ENCODE measurements around the gene SIM1.

The SIM1 gene

GRCh38 chr6:100347901-100348550 lies 116.7 kb downstream of the SIM1 start:
- no peak for DNase-seq

- no peak for DNase-seq
These were observed 117.9 kb downstream of the SIM1 start for GRCh38 chr6:100346828-100347227.

- DNase-seq, result no peak
These were observed 118.5 kb downstream of the SIM1 start for GRCh38 chr6:100346203-100346602.

DNA sequence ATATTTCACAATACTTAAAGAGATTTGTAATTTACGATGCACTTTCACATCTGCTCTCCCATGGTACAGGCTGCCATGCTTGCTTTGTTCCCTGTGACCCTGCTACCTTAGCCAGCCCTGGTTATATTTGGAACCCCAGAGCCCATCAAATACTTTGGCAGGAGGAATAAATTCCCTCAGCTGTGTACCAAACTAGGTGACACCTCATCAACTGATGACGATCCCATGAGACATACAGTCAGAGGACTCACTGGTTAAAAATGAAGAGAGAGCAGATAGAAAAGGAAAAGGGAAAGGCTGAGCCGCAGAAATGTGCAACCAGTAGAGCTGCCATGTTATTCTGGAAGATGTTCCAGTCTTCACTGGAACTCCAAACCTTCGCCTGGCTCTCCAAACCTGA lies 120.0 kb downstream of the SIM1 start:
- DNase-seq, result no peak

DNA sequence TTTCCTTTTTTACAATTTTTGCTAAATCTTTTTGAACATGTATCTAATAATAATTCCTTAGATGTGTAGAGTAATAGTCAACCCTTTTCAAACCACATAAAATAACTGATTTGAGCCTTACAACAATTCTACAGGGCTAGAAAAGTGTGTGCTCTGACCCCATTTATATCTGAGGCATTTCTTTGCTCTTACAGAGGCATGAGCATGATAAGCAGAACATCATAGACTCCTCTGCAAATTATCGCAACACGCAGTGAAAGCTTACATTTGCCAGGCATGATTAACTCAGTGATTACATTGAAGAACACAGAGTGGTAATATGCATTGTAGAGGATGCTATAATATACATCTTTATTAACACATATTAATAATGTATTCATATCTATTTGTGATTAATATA lies 120.4 kb downstream of the SIM1 start:
- no peak for DNase-seq

DNA sequence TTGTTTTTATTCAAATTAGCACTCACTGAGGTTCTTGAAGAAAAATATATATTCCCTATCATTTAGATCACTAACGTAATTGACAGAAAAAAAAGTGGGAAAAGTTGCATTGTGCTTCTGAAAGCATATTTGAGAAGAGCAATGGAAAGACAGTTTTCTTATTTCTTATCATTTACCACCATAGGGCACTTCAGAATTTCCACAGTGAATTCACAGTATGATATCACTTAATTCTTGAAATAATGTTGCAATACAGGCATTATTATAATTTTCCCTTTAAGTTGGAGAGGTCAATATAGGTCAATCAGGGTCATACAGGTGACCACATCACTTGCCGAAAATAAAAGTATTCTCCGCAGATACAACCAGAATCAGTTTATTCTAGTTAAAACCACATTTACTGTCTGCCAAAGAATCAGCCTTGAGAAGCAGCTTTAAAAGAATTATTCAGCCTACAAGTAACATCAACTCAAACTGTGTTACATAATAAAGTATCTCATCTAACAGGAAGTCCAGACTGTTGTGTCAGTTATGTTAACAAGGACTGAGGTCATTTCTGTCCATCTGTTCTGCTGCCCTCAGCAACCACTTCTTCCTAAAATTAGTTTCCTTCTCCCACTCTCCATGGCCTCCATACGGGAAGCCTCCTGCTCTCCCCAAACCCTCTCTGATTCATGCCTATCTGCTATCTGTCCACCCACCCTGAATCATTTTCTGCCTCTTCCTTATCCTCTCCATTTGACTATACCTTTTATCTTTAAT lies 121.2 kb downstream of the SIM1 start:
- no peak for DNase-seq

DNA sequence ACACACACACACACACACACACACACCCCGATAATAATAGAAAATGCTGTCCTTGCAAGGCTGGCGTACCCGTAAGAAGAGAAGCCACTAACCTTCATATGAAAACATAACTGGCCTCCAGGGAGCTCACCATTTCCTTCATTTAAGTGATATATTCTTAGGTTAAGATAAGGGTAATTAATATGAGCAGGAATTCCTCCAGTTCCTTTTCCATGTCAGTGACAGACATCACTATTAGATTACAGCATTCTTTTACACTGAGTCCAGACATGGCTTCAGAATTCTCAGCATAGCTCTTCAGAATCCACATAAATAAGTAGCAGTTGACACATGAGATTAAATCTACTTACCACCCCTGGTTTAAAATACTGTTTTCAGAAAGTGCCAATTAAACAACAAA lies 121.9 kb downstream of the SIM1 start:
- no peak for DNase-seq

- no peak for DNase-seq
These were observed 125.0 kb downstream of the SIM1 start for GRCh38 chr6:100339574-100340255.

DNA sequence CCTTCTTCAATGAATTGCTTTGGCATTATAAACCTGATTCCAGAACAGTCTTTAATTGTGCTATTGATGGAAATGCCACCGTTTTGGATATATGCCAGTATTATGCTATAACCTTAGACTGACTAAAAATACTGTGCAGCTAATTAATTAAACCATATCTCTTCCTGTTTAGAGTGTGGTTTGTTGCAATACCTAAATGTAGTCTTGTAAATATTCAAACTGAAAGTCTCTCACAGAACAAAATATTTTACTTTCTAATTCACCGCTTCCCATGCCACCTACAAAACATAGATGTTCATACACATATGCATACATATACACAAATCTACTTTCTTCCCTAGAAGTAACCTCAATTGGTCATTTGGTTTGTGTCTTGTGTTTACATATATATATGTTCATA lies 126.6 kb downstream of the SIM1 start:
- no peak for DNase-seq

DNA sequence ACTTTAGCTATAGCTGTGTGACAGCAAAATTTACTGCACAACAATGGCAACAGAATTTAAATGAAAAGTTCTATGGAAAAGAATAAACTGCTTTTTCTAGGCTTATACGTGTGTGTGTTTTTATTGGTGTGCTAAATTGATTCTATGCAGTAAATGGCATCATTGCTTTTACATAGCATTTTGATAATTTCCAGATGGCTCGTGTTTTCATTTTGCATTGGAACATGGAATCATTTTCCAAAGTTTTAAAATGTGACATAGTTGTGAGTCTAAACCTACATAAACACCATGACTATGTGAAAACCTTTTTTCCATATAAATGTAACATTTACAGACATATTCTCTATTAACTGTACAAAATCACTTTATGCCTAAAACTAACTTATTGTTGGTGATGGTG lies 127.8 kb downstream of the SIM1 start:
- no peak for DNase-seq

DNA sequence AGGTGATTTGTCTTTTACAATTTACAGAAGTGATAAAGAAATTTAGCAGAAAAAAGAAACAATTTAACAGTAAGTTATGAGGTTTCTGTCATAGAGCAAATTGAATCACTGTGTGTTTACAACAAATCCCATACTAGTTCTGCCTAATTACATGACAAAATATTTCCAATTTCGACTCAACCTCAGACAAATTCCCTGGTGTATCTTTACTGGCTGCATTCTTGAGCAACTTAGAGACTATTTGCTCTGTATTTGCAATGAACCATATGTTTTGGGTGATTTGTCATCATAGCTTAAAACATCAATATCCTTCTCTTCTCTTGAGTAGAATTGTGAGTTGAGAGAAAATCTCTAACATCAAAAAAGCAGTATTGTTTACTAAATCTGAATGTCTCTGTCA lies 128.7 kb downstream of the SIM1 start:
- no peak for DNase-seq
